Fibroblast of skin of back (primary cell): ENCODE results near the gene FAM118B.
"Not testable (repeated sequence)": the region's sequence is repeated elsewhere in the genome, so short reads cannot be mapped to it uniquely, and the experiment has no call there.

Experiments
- DNase-seq: peaks from one replicate; pipeline ENCODE4 v3.0.0-alpha.2; 2013

FAM118B gene

GRCh38 chr11:126219547-126219946, 8.0 kb downstream of the FAM118B start:
- no peak for DNase-seq

GRCh38 chr11:126224647-126225294, 13.2 kb downstream of the FAM118B start:
- DNase-seq, result no peak

DNA sequence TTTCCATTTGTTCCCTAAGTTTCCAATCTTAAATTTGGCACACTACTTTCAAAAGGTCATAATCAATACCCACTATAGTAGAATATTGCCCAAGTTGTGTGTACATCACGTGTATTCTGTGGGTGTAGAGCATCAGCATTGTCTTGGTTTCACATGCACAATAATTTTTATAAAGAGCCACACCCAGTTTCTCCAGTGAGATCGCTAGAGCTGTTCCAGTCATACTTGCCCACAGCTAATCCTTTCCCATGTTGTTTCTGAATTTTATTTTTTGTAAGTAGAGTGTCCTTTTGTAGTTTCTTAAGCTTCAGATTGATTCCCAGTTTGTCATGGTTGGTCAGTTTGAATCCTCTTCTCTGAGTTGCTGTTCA, 13.7 kb downstream of the FAM118B start:
- DNase-seq, result no peak

DNA sequence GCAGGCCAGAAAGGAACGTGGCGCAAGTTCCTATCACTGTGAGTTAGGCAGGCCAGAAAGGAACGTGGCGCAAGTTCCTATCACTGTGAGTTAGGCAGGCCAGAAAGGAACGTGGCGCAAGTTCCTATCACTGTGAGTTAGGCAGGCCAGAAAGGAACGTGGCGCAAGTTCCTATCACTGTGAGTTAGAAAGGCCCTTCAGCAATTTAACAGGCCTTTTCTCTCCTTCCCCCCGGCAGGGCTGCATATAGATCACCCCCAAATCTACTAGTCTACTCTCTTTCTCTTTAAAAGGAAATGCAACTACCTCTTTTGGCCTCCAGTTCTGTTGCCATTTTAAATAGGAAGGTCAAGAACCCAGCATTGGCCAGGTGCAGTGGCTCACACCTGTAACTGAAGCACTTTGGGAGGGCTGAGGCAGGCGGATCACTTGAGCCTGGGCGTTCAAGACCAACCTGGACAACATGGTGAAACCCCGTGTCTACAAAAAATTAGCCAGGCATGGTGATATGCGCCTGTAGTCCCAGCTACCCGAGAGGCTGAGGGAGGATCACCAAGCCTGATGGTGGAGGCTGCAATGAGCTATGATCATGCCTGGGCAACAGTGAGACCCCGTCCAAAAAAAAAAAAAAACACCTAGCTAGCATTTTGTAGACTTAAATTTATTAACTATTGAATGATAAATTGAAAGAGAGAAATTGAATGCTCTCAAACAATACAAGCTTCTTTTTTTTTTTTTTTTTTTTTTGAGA, 14.9 kb downstream of the FAM118B start:
- DNase-seq, result no peak

DNA sequence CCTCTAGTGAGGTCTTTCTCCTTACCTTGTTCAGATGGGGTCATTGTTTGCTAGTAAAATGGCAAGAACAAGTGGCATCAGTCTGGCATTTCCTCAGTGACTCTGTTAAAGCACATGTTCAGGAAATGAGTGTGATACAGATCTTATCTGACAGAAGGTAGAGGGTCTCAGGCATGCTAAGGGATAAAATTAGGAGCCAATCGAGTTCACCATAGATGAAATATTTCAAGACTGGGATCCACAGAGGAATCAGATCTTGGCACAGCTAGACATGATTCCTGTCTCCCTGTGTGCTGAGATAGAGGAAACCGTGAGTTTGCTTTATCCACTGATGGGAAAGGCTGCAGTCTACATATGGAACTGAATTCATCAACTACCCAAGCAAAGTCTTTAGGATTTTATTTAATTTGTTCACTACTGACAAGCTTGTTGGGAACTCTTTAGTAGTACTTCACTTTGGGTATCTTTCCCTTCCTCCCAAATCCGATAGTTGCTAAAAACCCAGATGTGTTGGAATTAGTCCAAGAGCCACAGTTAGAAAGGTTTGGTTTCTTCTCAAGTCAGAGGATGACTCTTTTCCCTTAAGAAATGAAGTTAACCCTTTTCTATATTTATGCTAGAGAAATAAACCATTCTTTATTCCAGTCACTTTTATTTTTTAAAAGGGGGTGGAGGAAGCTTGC, 18.4 kb downstream of the FAM118B start:
- DNase-seq, result no peak

DNA sequence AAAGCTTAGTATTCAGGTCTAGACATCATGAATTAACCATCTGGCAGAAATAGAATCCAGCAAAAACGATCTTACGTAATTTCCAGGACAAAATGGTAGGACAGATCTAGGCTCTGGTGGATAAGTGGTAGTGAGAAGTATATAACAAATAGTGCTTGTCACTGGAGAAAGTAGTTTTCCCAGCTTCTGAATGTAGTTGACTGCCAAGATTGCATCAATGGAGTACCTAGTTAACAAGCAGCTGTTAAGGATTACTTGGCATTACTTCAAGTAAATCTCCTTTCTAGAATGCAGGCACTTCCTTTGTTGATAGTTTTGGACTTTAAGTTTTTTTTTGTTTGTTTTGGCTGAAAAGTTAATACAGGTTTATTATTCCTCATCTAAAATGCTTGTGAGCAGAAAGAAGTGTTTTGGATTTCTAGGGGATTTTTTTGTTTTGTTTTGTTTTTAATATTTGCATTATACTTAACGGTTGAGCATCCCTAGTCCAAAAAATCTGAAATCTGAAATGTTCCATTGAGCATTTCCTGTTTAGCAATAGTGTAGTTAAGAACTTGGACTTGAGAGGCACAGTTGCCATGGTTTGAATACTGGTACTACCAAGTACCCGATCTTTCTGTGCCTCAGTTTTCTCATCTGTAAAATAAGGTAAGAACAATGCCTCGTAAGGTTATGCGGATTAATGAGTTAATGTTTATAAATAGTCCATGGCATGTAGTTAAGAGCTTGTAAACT, 20.3 kb downstream of the FAM118B start:
- no peak for DNase-seq

- DNase-seq, result no peak
These were observed 21.1 kb downstream of the FAM118B start for GRCh38 chr11:126232683-126233082.

DNA sequence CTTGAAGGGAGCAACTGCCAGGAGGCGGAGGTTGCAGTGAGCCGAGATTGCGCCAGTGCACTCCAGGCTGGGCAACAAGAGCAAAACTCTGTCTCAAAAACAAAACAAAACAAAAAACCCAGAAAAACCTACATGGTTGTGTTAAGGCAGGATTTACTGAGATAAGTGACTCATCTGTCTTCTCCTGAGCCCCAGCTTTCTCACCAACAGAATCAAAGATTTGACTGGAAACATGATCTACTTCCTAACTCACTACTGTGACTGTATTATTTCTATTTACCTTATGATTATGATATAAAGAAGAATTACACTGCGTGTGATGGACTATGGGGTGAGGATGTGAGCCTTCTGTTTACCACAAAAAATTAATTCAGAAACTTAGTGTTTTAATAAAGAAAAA, 21.8 kb downstream of the FAM118B start:
- DNase-seq, result peak; percentile 24

DNA sequence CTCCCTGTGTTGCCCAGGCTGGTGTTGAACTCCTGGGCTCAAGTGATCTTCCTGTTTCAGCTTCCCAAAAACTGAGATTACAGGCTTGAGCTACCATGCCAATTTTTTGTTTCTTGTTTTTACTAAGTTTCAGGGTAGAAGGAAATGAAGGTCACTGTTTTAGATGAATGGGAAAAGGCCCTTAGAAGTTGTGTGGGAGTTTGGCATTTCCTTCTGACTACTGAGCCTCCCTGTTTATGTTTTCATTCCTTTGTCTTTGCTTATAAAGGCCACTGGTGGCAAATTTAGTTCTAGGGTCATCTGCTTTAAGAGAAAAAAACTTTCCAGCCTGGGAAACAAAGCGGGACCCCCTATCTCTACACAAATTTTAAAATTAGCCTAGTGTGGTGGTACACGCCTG, 35.1 kb downstream of the FAM118B start:
- DNase-seq, result peak; percentile 5

GRCh38 chr11:126253265-126253664, 41.7 kb downstream of the FAM118B start:
- no peak for DNase-seq

DNA sequence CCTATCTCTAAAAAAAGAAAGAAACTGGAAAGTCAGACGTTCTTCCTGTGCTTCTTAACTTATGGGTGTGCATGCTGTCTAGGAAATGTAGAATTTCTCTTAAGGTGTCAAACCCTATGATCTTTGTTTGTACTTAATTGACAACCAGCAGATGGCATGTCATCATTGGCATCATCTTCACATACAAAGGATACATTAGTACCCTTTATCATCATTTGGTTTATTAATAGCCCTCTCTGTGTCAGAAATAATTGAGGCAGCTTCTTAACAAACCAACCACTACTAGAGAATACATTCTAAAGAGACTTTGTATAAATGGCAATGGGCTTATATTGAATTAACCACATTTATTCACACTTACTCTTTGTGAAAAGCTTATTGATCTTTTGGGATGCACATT, 43.2 kb downstream of the FAM118B start:
- no peak for DNase-seq

DNA sequence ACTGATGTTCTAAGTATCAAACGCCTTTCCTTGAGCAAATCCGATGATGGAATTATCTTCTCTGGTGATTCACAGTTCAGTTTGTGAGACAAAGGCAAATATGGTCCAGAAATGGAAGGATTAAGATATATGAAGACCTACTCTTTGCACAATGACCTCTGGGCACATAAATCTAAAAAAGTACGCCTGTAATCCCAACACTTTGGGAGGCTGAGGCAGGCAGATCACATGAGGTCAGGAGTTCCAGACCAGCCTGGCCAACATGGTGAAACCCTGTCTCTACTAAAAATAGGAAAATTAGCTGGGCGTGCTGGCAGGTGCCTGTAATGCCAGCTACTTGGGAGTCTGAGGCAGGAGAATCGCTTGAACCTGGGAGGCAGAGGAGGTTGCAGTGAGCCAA, 43.9 kb downstream of the FAM118B start:
- not testable (repeated sequence) for DNase-seq

DNA sequence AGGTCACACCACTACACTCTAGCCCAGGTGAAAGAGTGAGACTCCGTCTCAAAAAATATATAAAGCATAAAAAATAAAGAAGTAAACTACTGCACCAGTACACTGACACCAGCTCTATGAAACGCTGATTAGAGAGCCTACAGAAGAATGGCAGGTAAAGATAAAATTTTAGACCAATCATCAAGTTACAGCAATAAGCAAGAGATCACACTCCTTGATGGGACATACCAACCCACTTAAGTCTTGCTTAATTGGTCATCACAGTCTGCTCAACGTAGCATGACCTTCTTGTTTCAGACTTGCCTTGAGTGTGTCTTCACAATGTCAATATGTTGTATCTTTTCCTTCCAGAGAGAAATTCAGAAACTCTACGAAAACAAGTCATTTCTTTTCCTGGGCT, 44.6 kb downstream of the FAM118B start:
- DNase-seq, result no peak

GRCh38 chr11:126257144-126257543, 45.6 kb downstream of the FAM118B start:
- no peak for DNase-seq

GRCh38 chr11:126257764-126258163, 46.2 kb downstream of the FAM118B start:
- peak; percentile 38 for DNase-seq

- no peak for DNase-seq
These were observed 50.6 kb downstream of the FAM118B start for GRCh38 chr11:126262216-126262615.

- DNase-seq, result no peak
These were observed 51.9 kb downstream of the FAM118B start for GRCh38 chr11:126263489-126263888.

DNA sequence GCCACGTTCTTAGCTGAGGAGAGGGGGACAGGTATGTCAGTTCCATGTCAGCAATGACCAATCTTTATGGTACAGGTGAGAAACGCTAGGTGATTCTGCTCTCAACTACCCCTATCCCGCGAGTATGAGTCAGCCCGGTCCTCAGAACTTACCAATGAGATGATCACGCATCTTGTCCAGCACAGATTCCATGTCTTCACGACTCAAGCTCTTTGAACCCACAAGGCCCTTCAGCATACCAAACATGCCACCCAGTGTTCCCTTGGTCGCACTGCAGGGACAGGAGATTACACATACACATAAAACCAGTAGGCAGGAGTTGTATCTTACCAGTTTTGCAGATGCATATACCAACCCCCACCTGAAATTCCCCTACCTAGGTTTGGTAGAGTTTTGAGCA, 54.2 kb downstream of the FAM118B start:
- peak; percentile 5 for DNase-seq

GRCh38 chr11:126267650-126268049, 56.1 kb downstream of the FAM118B start:
- DNase-seq, result no peak

GRCh38 chr11:126268361-126268707, 56.8 kb downstream of the FAM118B start:
- DNase-seq, result no peak

DNA sequence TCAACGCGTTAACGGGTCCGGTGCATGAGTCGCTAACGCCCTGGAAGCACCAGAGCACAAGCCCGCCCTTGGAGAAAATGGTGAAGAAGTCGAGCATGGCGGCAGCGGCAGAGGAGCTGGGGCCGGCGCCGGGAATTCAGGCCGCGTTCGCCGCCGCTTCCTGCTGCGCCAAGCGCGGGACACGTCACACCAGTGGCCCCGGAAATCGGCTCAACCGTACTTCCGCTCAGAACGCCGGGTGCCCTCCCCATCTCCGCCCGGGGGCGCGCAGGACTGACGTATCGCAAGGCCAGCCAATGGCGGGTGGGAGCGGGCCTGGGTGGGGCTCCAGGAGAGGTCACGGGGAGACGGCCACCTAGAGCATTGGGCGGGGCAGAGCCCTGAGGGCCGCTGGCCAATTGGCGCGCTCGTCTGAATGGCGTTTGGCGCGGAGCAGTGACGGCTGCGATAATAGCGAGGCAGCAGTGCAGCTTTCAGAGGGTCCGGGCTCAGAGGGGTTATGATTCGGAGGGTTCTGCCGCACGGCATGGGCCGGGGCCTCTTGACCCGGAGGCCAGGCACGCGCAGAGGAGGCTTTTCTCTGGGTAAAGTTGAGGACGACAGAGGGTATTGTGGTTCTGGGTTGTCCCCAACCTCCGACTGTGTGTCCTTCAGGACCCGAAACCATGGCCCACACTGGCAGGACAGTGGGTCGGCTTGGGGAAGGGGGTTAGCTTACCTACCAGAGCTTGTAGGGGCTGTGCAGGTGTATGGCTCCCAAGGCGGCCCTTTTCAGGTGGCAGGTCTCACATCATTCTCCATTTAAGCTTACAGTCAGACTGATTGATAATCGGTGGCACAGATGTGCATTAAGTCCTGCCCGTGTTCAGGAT, 57.4 kb downstream of the FAM118B start, which contains the start of the genes FOXRED1 and SRPRA:
FOXRED1 (plus strand) TSS at position 447 of the 872 bp plus-strand sequence; CDS start at position 500, 53 bp downstream.
SRPRA (minus strand) TSS at position 188 of the 872 bp plus-strand sequence; CDS start at position 97, 91 bp downstream.
- DNase-seq, result peak; percentile 99

- DNase-seq, result no peak
These were observed 65.7 kb downstream of the FAM118B start for GRCh38 chr11:126277322-126277721.
